Measurements from ENCODE around the gene ZBED6.

ZBED6 gene

GRCh38 chr1:203797948-203798655 lies 2.7 kb downstream of the ZBED6 start:
- Histone ChIP-seq H4K91ac (ENCODE audit: low read length) (no peak overlapping the region), H3K36me3 (ENCODE audit: control insufficient read depth in 1 of 2, insufficient read depth in 2 of 2, low read depth in 1 of 2, low read length in 2 of 2) (peaks cover 8 to 36% of the 10 kb centered on the region in 2 experiments), H2BK120ac (ENCODE audit: low read depth, low read length) (no peak overlapping the region), H2AFZ (ENCODE audit: low read depth, low read length) (no peak overlapping the region), H2BK5ac (ENCODE audit: low read depth, low read length, poor library complexity, severe bottlenecking) (no peak overlapping the region), H3K27me3 (ENCODE audit: control insufficient read depth in 1 of 2, insufficient read depth in 1 of 2, low read length in 2 of 2) (no peaks in the 10 kb centered on the region), H3K79me1 (replicated peaks; ENCODE audit: low read length, poor library complexity, severe bottlenecking) (no peaks in the 10 kb centered on the region), H2BK12ac (ENCODE audit: low read length in 2 of 2) (no peak overlapping the region), H2AK5ac (ENCODE audit: low read length, severe bottlenecking) (no peak overlapping the region), H3K27ac (ENCODE audit: low read length, poor library complexity, severe bottlenecking) (no peak overlapping the region), H4K8ac (ENCODE audit: low read length) (no peak overlapping the region), H3K9ac (ENCODE audit: low read length) (no peak overlapping the region), H2BK15ac (ENCODE audit: low read depth, poor library complexity, severe bottlenecking) (no peak overlapping the region), H3K23ac (ENCODE audit: low read length in 2 of 2) (peak overlapping the region in 1 of 2 experiments; percentile 11), H3K14ac (ENCODE audit: low read length in 2 of 2) (no peak overlapping the region), H3K9me3 (ENCODE audit: control insufficient read depth, low read length) (no peaks in the 10 kb centered on the region), H3K4me1 (ENCODE audit: control insufficient read depth, insufficient read depth, low read depth, low read length) (peaks cover 2% of the 10 kb centered on the region), H3K18ac (ENCODE audit: low read depth in 1 of 2, low read length in 2 of 2) (no peak overlapping the region), H3K4me2 (ENCODE audit: low read length, poor library complexity, severe bottlenecking) (no peak overlapping the region), H3K4ac (ENCODE audit: low read depth in 1 of 2, low read length in 2 of 2) (no peak overlapping the region), H3K4me3 (ENCODE audit: insufficient read depth in 1 of 2, low read depth in 1 of 2, low read length in 2 of 2) (peak overlapping the region in 1 of 2 experiments; percentile 96)
- no peak for DNase-seq
- WGBS, result 98% methylated on average over 5 of the region's 6 CpGs

GRCh38 chr1:203799157-203799556 lies 3.7 kb downstream of the ZBED6 start:
- H2BK120ac ChIP-seq (ENCODE audit: low read depth, low read length), result no peak overlapping the region
- no peak overlapping the region for H3K4ac ChIP-seq (ENCODE audit: low read depth in 1 of 2, low read length in 2 of 2)
- H2BK5ac ChIP-seq (ENCODE audit: low read depth, low read length, poor library complexity, severe bottlenecking), result no peak overlapping the region
- H3K14ac ChIP-seq (ENCODE audit: low read length in 2 of 2), result no peak overlapping the region
- no peak overlapping the region for H3K4me3 ChIP-seq (ENCODE audit: insufficient read depth in 1 of 2, low read depth in 1 of 2, low read length in 2 of 2)
- peaks cover 2% of the 10 kb centered on the region for H3K4me1 ChIP-seq (ENCODE audit: control insufficient read depth, insufficient read depth, low read depth, low read length)
- no peak overlapping the region for H4K8ac ChIP-seq (ENCODE audit: low read length)
- WGBS, result 98% methylated on average over 4 of the region's 4 CpGs
- no peak overlapping the region for H3K4me2 ChIP-seq (ENCODE audit: low read length, poor library complexity, severe bottlenecking)
- no peaks in the 10 kb centered on the region for H3K79me1 ChIP-seq (replicated peaks; ENCODE audit: low read length, poor library complexity, severe bottlenecking)
- no peak overlapping the region for H4K91ac ChIP-seq (ENCODE audit: low read length)
- H3K27ac ChIP-seq (ENCODE audit: low read length, poor library complexity, severe bottlenecking), result no peak overlapping the region
- H3K36me3 ChIP-seq (ENCODE audit: control insufficient read depth in 1 of 2, insufficient read depth in 2 of 2, low read depth in 1 of 2, low read length in 2 of 2), result peaks cover 14 to 44% of the 10 kb centered on the region in 2 experiments
- DNase-seq, result no peak
- H3K23ac ChIP-seq (ENCODE audit: low read length in 2 of 2), result no peak overlapping the region
- no peak overlapping the region for H2BK12ac ChIP-seq (ENCODE audit: low read length in 2 of 2)
- no peaks in the 10 kb centered on the region for H3K27me3 ChIP-seq (ENCODE audit: control insufficient read depth in 1 of 2, insufficient read depth in 1 of 2, low read length in 2 of 2)
- no peaks in the 10 kb centered on the region for H3K9me3 ChIP-seq (ENCODE audit: control insufficient read depth, low read length)
- no peak overlapping the region for H2AFZ ChIP-seq (ENCODE audit: low read depth, low read length)
- H2BK15ac ChIP-seq (ENCODE audit: low read depth, poor library complexity, severe bottlenecking), result no peak overlapping the region
- H3K9ac ChIP-seq (ENCODE audit: low read length), result no peak overlapping the region
- no peak overlapping the region for H2AK5ac ChIP-seq (ENCODE audit: low read length, severe bottlenecking)
- no peak overlapping the region for H3K18ac ChIP-seq (ENCODE audit: low read depth in 1 of 2, low read length in 2 of 2)

GRCh38 chr1:203799971-203800370 lies 4.5 kb downstream of the ZBED6 start:
- Histone ChIP-seq H2BK12ac (ENCODE audit: low read length in 2 of 2) (no peak overlapping the region), H3K27ac (ENCODE audit: low read length, poor library complexity, severe bottlenecking) (no peak overlapping the region), H4K8ac (ENCODE audit: low read length) (no peak overlapping the region), H3K4me3 (ENCODE audit: insufficient read depth in 1 of 2, low read depth in 1 of 2, low read length in 2 of 2) (no peak overlapping the region), H3K4ac (ENCODE audit: low read depth in 1 of 2, low read length in 2 of 2) (no peak overlapping the region), H4K91ac (ENCODE audit: low read length) (no peak overlapping the region), H3K9me3 (ENCODE audit: control insufficient read depth, low read length) (no peaks in the 10 kb centered on the region), H3K18ac (ENCODE audit: low read depth in 1 of 2, low read length in 2 of 2) (no peak overlapping the region), H3K9ac (ENCODE audit: low read length) (no peak overlapping the region), H3K4me1 (ENCODE audit: control insufficient read depth, insufficient read depth, low read depth, low read length) (peaks cover 2% of the 10 kb centered on the region), H2BK15ac (ENCODE audit: low read depth, poor library complexity, severe bottlenecking) (no peak overlapping the region), H3K27me3 (ENCODE audit: control insufficient read depth in 1 of 2, insufficient read depth in 1 of 2, low read length in 2 of 2) (no peaks in the 10 kb centered on the region), H3K14ac (ENCODE audit: low read length in 2 of 2) (no peak overlapping the region), H3K36me3 (ENCODE audit: control insufficient read depth in 1 of 2, insufficient read depth in 2 of 2, low read depth in 1 of 2, low read length in 2 of 2) (peaks cover 14 to 44% of the 10 kb centered on the region in 2 experiments), H3K23ac (ENCODE audit: low read length in 2 of 2) (no peak overlapping the region), H2AK5ac (ENCODE audit: low read length, severe bottlenecking) (no peak overlapping the region), H3K4me2 (ENCODE audit: low read length, poor library complexity, severe bottlenecking) (no peak overlapping the region), H3K79me1 (replicated peaks; ENCODE audit: low read length, poor library complexity, severe bottlenecking) (no peaks in the 10 kb centered on the region), H2BK120ac (ENCODE audit: low read depth, low read length) (no peak overlapping the region), H2BK5ac (ENCODE audit: low read depth, low read length, poor library complexity, severe bottlenecking) (no peak overlapping the region), H2AFZ (ENCODE audit: low read depth, low read length) (no peak overlapping the region)
- WGBS, result no CpG with 5 or more reads among the region's 1 CpG
- no peak for DNase-seq

GRCh38 chr1:203805689-203806088 lies 10.3 kb downstream of the ZBED6 start:
- Histone ChIP-seq H3K79me1 (replicated peaks; ENCODE audit: low read length, poor library complexity, severe bottlenecking) (no peaks in the 10 kb centered on the region), H2AK5ac (ENCODE audit: low read length, severe bottlenecking) (no peak overlapping the region), H3K9ac (ENCODE audit: low read length) (no peak overlapping the region), H4K91ac (ENCODE audit: low read length) (no peak overlapping the region), H3K36me3 (ENCODE audit: control insufficient read depth in 1 of 2, insufficient read depth in 2 of 2, low read depth in 1 of 2, low read length in 2 of 2) (peaks cover 22 to 54% of the 10 kb centered on the region in 2 experiments), H4K8ac (ENCODE audit: low read length) (no peak overlapping the region), H2AFZ (ENCODE audit: low read depth, low read length) (no peak overlapping the region), H2BK120ac (ENCODE audit: low read depth, low read length) (no peak overlapping the region), H3K14ac (ENCODE audit: low read length in 2 of 2) (no peak overlapping the region), H3K4me3 (ENCODE audit: insufficient read depth in 1 of 2, low read depth in 1 of 2, low read length in 2 of 2) (no peak overlapping the region), H3K27ac (ENCODE audit: low read length, poor library complexity, severe bottlenecking) (no peak overlapping the region), H2BK12ac (ENCODE audit: low read length in 2 of 2) (no peak overlapping the region), H3K9me3 (ENCODE audit: control insufficient read depth, low read length) (no peaks in the 10 kb centered on the region), H2BK15ac (ENCODE audit: low read depth, poor library complexity, severe bottlenecking) (no peak overlapping the region), H3K4me1 (ENCODE audit: control insufficient read depth, insufficient read depth, low read depth, low read length) (peaks cover 2% of the 10 kb centered on the region), H3K27me3 (ENCODE audit: control insufficient read depth in 1 of 2, insufficient read depth in 1 of 2, low read length in 2 of 2) (no peaks in the 10 kb centered on the region), H3K4ac (ENCODE audit: low read depth in 1 of 2, low read length in 2 of 2) (no peak overlapping the region), H3K18ac (ENCODE audit: low read depth in 1 of 2, low read length in 2 of 2) (no peak overlapping the region), H2BK5ac (ENCODE audit: low read depth, low read length, poor library complexity, severe bottlenecking) (no peak overlapping the region), H3K4me2 (ENCODE audit: low read length, poor library complexity, severe bottlenecking) (no peak overlapping the region), H3K23ac (ENCODE audit: low read length in 2 of 2) (no peak overlapping the region)
- 98% methylated on average over 7 of the region's 7 CpGs for whole genome bisulfite sequencing
- DNase-seq, result no peak

All from mesenchymal stem cell (in vitro differentiated cells and primary cell).